H1 (cell line): Measurements from ENCODE around the gene LMAN1L. TPM values are rescaled to one million over a fixed set of nuclear protein-coding genes. Genes with fewer than 3 reads are reported as not detected.

ENCODE experiments used
- CTCF ChIA-PET: fragments of 300-600 bp; sonication (Branson Sonifier 250); formaldehyde crosslinking; loops from one replicate; lab custom pipeline; 2021; ENCODE audit not compliant: partially characterized antibody; lab: Charles Lee
- POLR2A ChIA-PET: fragments of 300-600 bp; sonication (Branson Sonifier 250); formaldehyde crosslinking; loops from one replicate; lab custom pipeline; 2021; ENCODE audit warnings: inconsistent platforms; ENCODE audit not compliant: partially characterized antibody; lab: Charles Lee
- DNase-seq, 2 experiments: peaks; one replicate each; pipeline versions ENCODE4 v3.0.0 to v3.0.0-alpha.2; 2010 to 2022; ENCODE audit warnings: low spot score in 2 of 2, low read depth in 1 of 2, mixed read lengths in 1 of 2
- FAIRE-seq: peaks from 2 replicates; lab custom pipeline; 2011; peaks lifted over from hg19 to GRCh38; lab: Jason Lieb, UNC
- H2AFZ ChIP-seq: 2 replicates; pipeline ENCODE4 v1.8.1; 2012; ENCODE audit warnings: low read length, inconsistent platforms
- H2AK5ac ChIP-seq: 2 replicates; pipeline ENCODE4 v1.6.1; 2013; ENCODE audit warnings: low read depth, low read length
- H2BK120ac ChIP-seq: replicated peaks from 2 replicates; pipeline ENCODE3; 2013; ENCODE audit warnings: low read depth, low read length, inconsistent platforms
- H2BK12ac ChIP-seq: 2 replicates; pipeline ENCODE4 v1.6.1; 2013; ENCODE audit warnings: low read depth, low read length
- H2BK15ac ChIP-seq: 2 replicates; pipeline ENCODE4 v1.6.1; 2013; ENCODE audit warnings: low read length
- H2BK20ac ChIP-seq: 2 replicates; pipeline ENCODE4 v1.6.1; 2013; ENCODE audit warnings: low read length
- H2BK5ac ChIP-seq: 2 replicates; pipeline ENCODE4 v1.6.1; 2013; ENCODE audit warnings: low read depth, low read length
- H3K14ac ChIP-seq: 2 replicates; pipeline ENCODE4 v1.6.1; 2013; ENCODE audit warnings: inconsistent platforms; ENCODE audit not compliant: insufficient read length
- H3K18ac ChIP-seq: 2 replicates; pipeline ENCODE4 v1.6.1; 2013; ENCODE audit warnings: low read length; ENCODE audit errors: extremely low read depth
- H3K23ac ChIP-seq: 2 replicates; pipeline ENCODE4 v1.6.1; 2013; ENCODE audit warnings: inconsistent platforms; ENCODE audit not compliant: insufficient read length
- H3K23me2 ChIP-seq: 2 replicates; pipeline ENCODE4 v1.6.1; 2013; ENCODE audit warnings: low read depth, low read length
- H3K27ac ChIP-seq: 2 replicates; pipeline ENCODE4 v1.6.1; 2011; ENCODE audit warnings: low read depth, low read length, inconsistent platforms
- H3K27me3 ChIP-seq, 4 experiments: replicated peaks in 1 of 4; 1 replicate in 1 of 4; 2 replicates in 3 of 4; pipeline versions ENCODE4 v1.6.1 to v1.8.1; 2011 to 2013; ENCODE audit warnings: low read length in 3 of 4, mild to moderate bottlenecking in 3 of 4, inconsistent platforms in 2 of 4, mixed read lengths in 2 of 4, moderate library complexity in 1 of 4; ENCODE audit not compliant: control insufficient read depth in 3 of 4, insufficient read depth in 3 of 4; ENCODE audit errors: extremely low read depth in 1 of 4
- H3K36me3 ChIP-seq, 4 experiments: 2 replicates each; pipeline versions ENCODE4 v1.6.1 to v1.8.1; 2011 to 2013; ENCODE audit warnings: mild to moderate bottlenecking in 4 of 4, low read length in 3 of 4, moderate library complexity in 2 of 4, control low read depth in 1 of 4, inconsistent platforms in 1 of 4; ENCODE audit not compliant: insufficient read depth in 4 of 4, control insufficient read depth in 2 of 4
- H3K4ac ChIP-seq: replicated peaks from 2 replicates; pipeline ENCODE3; 2013; ENCODE audit warnings: low read length, low read depth, mixed read lengths, inconsistent platforms; ENCODE audit not compliant: insufficient read length
- H3K4me1 ChIP-seq, 4 experiments: replicated peaks in 1 of 4; 1 replicate in 1 of 4; 2 replicates in 3 of 4; pipeline versions ENCODE4 v1.6.1 to v1.8.1; 2011 to 2013; ENCODE audit warnings: low read length in 3 of 4, inconsistent platforms in 2 of 4, mixed read lengths in 1 of 4; ENCODE audit not compliant: insufficient read depth in 4 of 4, control insufficient read depth in 3 of 4
- H3K4me2 ChIP-seq, 2 experiments: 2 replicates each; pipeline versions ENCODE4 v1.6.1 to v1.8.1; 2011 to 2013; ENCODE audit warnings: low read depth in 2 of 2, low read length in 2 of 2, control low read depth in 1 of 2, inconsistent platforms in 1 of 2, mild to moderate bottlenecking in 1 of 2; ENCODE audit not compliant: insufficient read depth in 1 of 2
- H3K4me3 ChIP-seq, 4 experiments: fragments of 200-600, 300-600 bp in 1 of 4; sonication (generic), shearing (Covaris generic), sonication (Bioruptor Twin) in 1 of 4; 2 replicates each; pipeline versions ENCODE4 v1.5.1 to v1.8.1; 2011 to 2016; ENCODE audit warnings: low read length in 4 of 4, low read depth in 3 of 4, control low read depth in 2 of 4, inconsistent platforms in 2 of 4, mild to moderate bottlenecking in 2 of 4, mixed read lengths in 1 of 4, moderate library complexity in 1 of 4; ENCODE audit not compliant: insufficient read depth in 2 of 4; ENCODE audit errors: extremely low read depth in 1 of 4
- H3K56ac ChIP-seq: replicated peaks from 2 replicates; pipeline ENCODE3; 2013; ENCODE audit warnings: low read depth, mild to moderate bottlenecking, mixed read lengths, low read length, inconsistent platforms; ENCODE audit not compliant: insufficient read length
- H3K79me1 ChIP-seq: 2 replicates; pipeline ENCODE4 v1.6.1; 2013; ENCODE audit warnings: low read depth, low read length, control low read depth
- H3K79me2 ChIP-seq, 2 experiments: 2 replicates each; pipeline versions ENCODE4 v1.6.1 to v1.8.1; 2012 to 2013; ENCODE audit warnings: low read length in 2 of 2, mild to moderate bottlenecking in 2 of 2, inconsistent platforms in 1 of 2; ENCODE audit not compliant: insufficient read depth in 2 of 2, control insufficient read depth in 1 of 2
- H3K9ac ChIP-seq, 4 experiments: replicated peaks in 1 of 4; 1 replicate in 1 of 4; 2 replicates in 3 of 4; pipeline versions ENCODE4 v1.6.1 to v1.8.1; 2011 to 2013; ENCODE audit warnings: low read depth in 3 of 4, low read length in 3 of 4, control low read depth in 2 of 4, mild to moderate bottlenecking in 2 of 4, moderate library complexity in 2 of 4, inconsistent platforms in 1 of 4; ENCODE audit errors: extremely low read depth in 1 of 4
- H3K9me3 ChIP-seq, 2 experiments: 2 replicates each; pipeline versions ENCODE4 v1.6.1 to v1.8.1; 2012 to 2013; ENCODE audit warnings: mild to moderate bottlenecking in 2 of 2, moderate library complexity in 2 of 2, control low read depth in 1 of 2, inconsistent platforms in 1 of 2, low read depth in 1 of 2, low read length in 1 of 2, mixed read lengths in 1 of 2; ENCODE audit not compliant: insufficient read depth in 2 of 2
- H4K20me1 ChIP-seq, 2 experiments: replicated peaks in 1 of 2; 2 replicates each; pipeline versions ENCODE3 to v1.8.1; 2011 to 2013; ENCODE audit warnings: inconsistent platforms in 2 of 2, low read length in 2 of 2, mild to moderate bottlenecking in 1 of 2; ENCODE audit not compliant: insufficient read depth in 2 of 2, control insufficient read depth in 1 of 2
- H4K5ac ChIP-seq: 2 replicates; pipeline ENCODE4 v1.6.1; 2013; ENCODE audit warnings: low read length, low read depth, mixed read lengths, inconsistent platforms; ENCODE audit not compliant: insufficient read length
- H4K8ac ChIP-seq: 2 replicates; pipeline ENCODE4 v1.8.0; 2013; ENCODE audit warnings: mild to moderate bottlenecking, moderate library complexity, low read length, inconsistent platforms; ENCODE audit not compliant: insufficient read depth; ENCODE audit errors: extremely low read depth
- H4K91ac ChIP-seq: replicated peaks from 2 replicates; pipeline ENCODE3; 2013; ENCODE audit warnings: low read length, mixed read lengths, inconsistent platforms; ENCODE audit not compliant: insufficient read length
- TEAD4 ChIP-seq: IDR thresholded peaks from 2 replicates; pipeline ENCODE4 v1.6.1; 2012; ENCODE audit warnings: low read depth, low read length, inconsistent platforms, mixed read lengths
- WGBS, 2 experiments: shearing (Covaris generic) in 1 of 2; methylation state at CpG; one replicate each; pipeline versions ENCODE4 v1.1.6 to v1.1.7; 2013 to 2015; ENCODE audit warnings: low lambda C conversion rate in 2 of 2, mixed read lengths in 2 of 2, inconsistent platforms in 1 of 2, low coverage in 1 of 2, missing lambda C conversion rate in 1 of 2; ENCODE audit not compliant: insufficient replicate concordance in 2 of 2, insufficient coverage in 1 of 2, insufficient read length in 1 of 2; ENCODE audit errors: extremely low coverage in 1 of 2, missing lambda C conversion rate in 1 of 2; 5-methylcytosine and 5-hydroxymethylcytosine counted together
- polyA plus RNA-seq, 7 experiments: library from polyadenylated mRNA; depleted of rRNA in 3 of 7; stranded (reverse) in 5 of 7; unstranded in 2 of 7; fragments of >200 nt in 5 of 7; fragments of 200-250 nt in 2 of 7; gene quantifications; 1 replicate in 5 of 7; 2 replicates in 1 of 7; 4 replicates in 1 of 7; pipeline versions ENCODE4 v1.2.1 to v1.2.3, GENCODE V29; 2011 to 2013; ENCODE audit warnings: missing spikeins in 2 of 7, mixed read lengths in 2 of 7
- total RNA-seq: library from RNA; stranded (reverse); fragmentation: NEBNext Ultra II Directional; extraction: Animal tissue kit (Norgen Biotek cat#: 25700); gene quantifications from 2 replicates; pipeline ENCODE4 v1.2.1, GENCODE V29; 2021

LMAN1L gene
- total and polyA plus RNA-seq, 2 of the 8 experiments (the other 6 are each of a cell fraction or from before 2014, with no cell fraction given) = not detected

- H3K4me2 ChIP-seq = no peak overlapping the region
- WGBS, 2 experiments = 96% methylated on average over 15 of the region's 15 CpGs; no CpG with 5 or more reads in 1 of the 2 experiments
- H3K4me1 ChIP-seq = peaks cover 0 to 7% (median 4%) of the 10 kb centered on the region in 4 experiments; a peak in 6 of 7 replicates
- no peak overlapping the region for H3K56ac ChIP-seq
- CTCF ChIA-PET = interaction anchor here (0.6 to 6.5 kb wide), 14 partner anchors 9 to 239 kb away, joined by 3 to 64 read pairs (median 4); partner anchors contain the start of gene CPLX3
- no peak overlapping the region for H2AFZ ChIP-seq
- H3K4ac ChIP-seq = no peak overlapping the region
- no peak overlapping the region for H4K5ac ChIP-seq
- H4K8ac ChIP-seq = no peak overlapping the region
- H4K91ac ChIP-seq = no peak overlapping the region
- no peaks in the 10 kb centered on the region for H3K79me1 ChIP-seq
- no peaks in the 10 kb centered on the region for H3K36me3 ChIP-seq
- DNase-seq = no peak
- no peak overlapping the region for H3K14ac ChIP-seq
- no peak overlapping the region for H2BK5ac ChIP-seq
- H3K27me3 ChIP-seq = no peaks in the 10 kb centered on the region
- no peak overlapping the region for H3K27ac ChIP-seq
- H3K9me3 ChIP-seq = no peaks in the 10 kb centered on the region
- TF ChIP-seq TEAD4 = no peak
- TF ChIP-seq, all 59 proteins: peak for 0
- FAIRE-seq = no peak
- H3K23me2 ChIP-seq = no peaks in the 10 kb centered on the region
- no peak overlapping the region for H3K9ac ChIP-seq
- no peak overlapping the region for H2BK120ac ChIP-seq
- H2BK12ac ChIP-seq = no peak overlapping the region
- no peaks in the 10 kb centered on the region for H3K79me2 ChIP-seq
- no peak overlapping the region for H2BK15ac ChIP-seq
- no peak overlapping the region; the same call in 1 of the 2 replicates for H3K18ac ChIP-seq
- H3K4me3 ChIP-seq = no peak overlapping the region
- POLR2A ChIA-PET = interaction anchor here (1.1 to 3.1 kb wide), 4 partner anchors 10 to 17 kb away, joined by 3 to 7 read pairs (median 4); partner anchors contain the start of gene CPLX3
- H4K20me1 ChIP-seq = no peaks in the 10 kb centered on the region
- no peak overlapping the region for H2BK20ac ChIP-seq
- H2AK5ac ChIP-seq = no peak overlapping the region
- H3K23ac ChIP-seq = no peak overlapping the region
Observed at GRCh38 chr15:74815961-74816360, 3.3 kb downstream of the LMAN1L start.
